GM23338 (cell line): ENCODE results near the gene CDH18. TPM values are rescaled to one million over a fixed set of nuclear protein-coding genes. Genes with fewer than 3 reads are reported as not detected.

ENCODE experiments used
- ATAC-seq: fragments of 200-7000 bp; cut with Tn5 transposase; 3 replicates; pipeline ENCODE4 v1.9.1; 2020
- DNase-seq: peaks from one replicate; pipeline ENCODE4 v3.0.0-alpha.2; 2015; ENCODE audit warnings: low spot score
- H2AFZ ChIP-seq: fragments of 200-600 bp; sonication (generic); 2 replicates; pipeline ENCODE4 v1.8.0; 2016; ENCODE audit warnings: antibody characterized with exemption, mild to moderate bottlenecking, moderate library complexity
- H3F3A ChIP-seq: fragments of 200-600 bp; sonication (generic); replicated peaks from 2 replicates; pipeline ENCODE4 v1.8.0; 2017; ENCODE audit warnings: antibody characterized with exemption, mixed run types, low read depth
- H3K27ac ChIP-seq: fragments of 200-600 bp; sonication (generic); 2 replicates; pipeline ENCODE4 v1.6.1; 2016; ENCODE audit warnings: low read depth
- H3K27me3 ChIP-seq: fragments of 200-600 bp; sonication (generic); 2 replicates; pipeline ENCODE4 v1.8.0; 2016; ENCODE audit warnings: mild to moderate bottlenecking, mixed run types, moderate library complexity; ENCODE audit not compliant: insufficient read depth
- H3K36me3 ChIP-seq: fragments of 200-600 bp; sonication (generic); 2 replicates; pipeline ENCODE4 v1.8.0; 2016; ENCODE audit warnings: mild to moderate bottlenecking; ENCODE audit not compliant: insufficient read depth
- H3K4me1 ChIP-seq: fragments of 200-600 bp; sonication (generic); 2 replicates; pipeline ENCODE4 v1.8.0; 2016; ENCODE audit warnings: mild to moderate bottlenecking, moderate library complexity; ENCODE audit not compliant: insufficient read depth
- H3K4me2 ChIP-seq: fragments of 200-600 bp; sonication (generic); 2 replicates; pipeline ENCODE4 v1.7.1; 2017; ENCODE audit warnings: mixed run types
- H3K4me3 ChIP-seq: fragments of 200-600 bp; sonication (generic); 2 replicates; pipeline ENCODE4 v1.6.1; 2016; ENCODE audit warnings: mixed run types
- H3K79me2 ChIP-seq: fragments of 200-600 bp; sonication (generic); replicated peaks from 2 replicates; pipeline ENCODE4 v1.8.0; 2017; ENCODE audit warnings: mild to moderate bottlenecking; ENCODE audit not compliant: insufficient read depth
- H3K9me2 ChIP-seq: fragments of 200-600 bp; sonication (generic); 2 replicates; pipeline ENCODE4 v1.8.0; 2017; ENCODE audit not compliant: insufficient read depth
- H4K20me1 ChIP-seq: fragments of 200-600 bp; sonication (generic); replicated peaks from 2 replicates; pipeline ENCODE4 v1.8.0; 2017; ENCODE audit warnings: mild to moderate bottlenecking; ENCODE audit not compliant: insufficient read depth
- H3K27ac Mint-ChIP-seq: 2 replicates; pipeline ENCODE4 v1.8.0; 2020; ENCODE audit warnings: inconsistent platforms, mild to moderate bottlenecking, moderate library complexity, mixed read lengths
- H3K27me3 Mint-ChIP-seq: 3 replicates; pipeline ENCODE4 v1.8.0; 2022; ENCODE audit warnings: low read depth, mild to moderate bottlenecking, moderate library complexity, mixed read lengths, inconsistent platforms; ENCODE audit not compliant: insufficient read depth, poor library complexity
- H3K36me3 Mint-ChIP-seq: 3 replicates; pipeline ENCODE4 v1.8.0; 2021; ENCODE audit warnings: low read depth, mild to moderate bottlenecking, inconsistent platforms, moderate library complexity, mixed read lengths
- H3K4me1 Mint-ChIP-seq: 3 replicates; pipeline ENCODE4 v1.8.0; 2020; ENCODE audit warnings: mild to moderate bottlenecking, inconsistent platforms, mixed read lengths
- H3K4me3 Mint-ChIP-seq: 3 replicates; pipeline ENCODE4 v1.8.0; 2021; ENCODE audit warnings: moderate library complexity, mild to moderate bottlenecking, inconsistent platforms, mixed read lengths
- H3K9me3 Mint-ChIP-seq: 3 replicates; pipeline ENCODE4 v1.8.0; 2020; ENCODE audit warnings: moderate library complexity, mild to moderate bottlenecking, inconsistent platforms, mixed read lengths
- CREB1 ChIP-seq: fragments of 250-450 bp; sonication (Bioruptor Pico); IDR thresholded peaks from 2 replicates; pipeline ENCODE4 v1.5.0; 2020; ENCODE audit warnings: low read depth, mild to moderate bottlenecking, moderate library complexity
- CTCF ChIP-seq, 2 experiments: fragments of 200-600 bp in 1 of 2; sonication (generic) in 1 of 2; conservative IDR thresholded peaks; 2 replicates each; pipeline versions ENCODE4 v1.5.1 to v1.6.1; 2016 to 2017; ENCODE audit warnings: antibody characterized with exemption in 2 of 2, low read depth in 2 of 2, mild to moderate bottlenecking in 2 of 2, moderate library complexity in 1 of 2
- JUNB ChIP-seq: IDR thresholded peaks from one replicate; pipeline ENCODE4 v1.6.1; 2016; ENCODE audit warnings: antibody characterized with exemption; ENCODE audit not compliant: unreplicated experiment
- NANOG ChIP-seq: IDR thresholded peaks from 2 replicates; pipeline ENCODE4 v1.6.1; 2016; ENCODE audit warnings: antibody characterized with exemption, borderline replicate concordance
- POLR2AphosphoS5 ChIP-seq: IDR thresholded peaks from 2 replicates; pipeline ENCODE4 v1.6.1; 2016; ENCODE audit warnings: antibody characterized with exemption, low read depth
- REST ChIP-seq: IDR thresholded peaks from one replicate; pipeline ENCODE4 v1.6.1; 2018; ENCODE audit warnings: antibody characterized with exemption; ENCODE audit not compliant: unreplicated experiment
- ZNF462 ChIP-seq: fragments of 250-450 bp; sonication (Bioruptor Pico); IDR thresholded peaks from 2 replicates; pipeline ENCODE4 v1.5.0; 2020; ENCODE audit warnings: mild to moderate bottlenecking, moderate library complexity
- polyA plus RNA-seq: library from polyadenylated mRNA; unstranded; fragments of >200 nt; fragmentation: Nextera tagmentation; extraction: Ambion mirVana; gene quantifications from 2 replicates; pipeline ENCODE4 v1.2.1, GENCODE V29; 2016
- total RNA-seq: library from RNA; depleted of rRNA; stranded (reverse); fragments of >200 nt; shearing (Covaris generic); gene quantifications from 2 replicates; pipeline ENCODE4 v1.2.3, GENCODE V29; 2014

The CDH18 gene
- total and polyA plus RNA-seq, 2 experiments from 2014 or later: 1.3 TPM; not detected in 1

- H3K27ac Mint-ChIP-seq: no peak overlapping the region
Measured at GRCh38 chr5:19676895-19677294, 311.1 kb downstream of the CDH18 start.

GRCh38 chr5:19660679-19661078, 327.3 kb downstream of the CDH18 start:
- H3K27me3 ChIP-seq: no peaks in the 10 kb centered on the region
- H3K36me3 ChIP-seq: no peaks in the 10 kb centered on the region
- no peak for DNase-seq
- H3K4me3 Mint-ChIP-seq: no peak overlapping the region
- no peaks in the 10 kb centered on the region for H3K9me2 ChIP-seq
- H3K27me3 Mint-ChIP-seq: no peaks in the 10 kb centered on the region
- no peak overlapping the region for H3K4me2 ChIP-seq
- 0 out of 2 replicates have a peak, but pooled peaks cover 5% of the 10 kb centered on the region for H3K4me1 ChIP-seq
- no peak overlapping the region for H3K27ac Mint-ChIP-seq
- H3F3A ChIP-seq: no peaks in the 10 kb centered on the region
- no peak overlapping the region for H2AFZ ChIP-seq
- no peak for ATAC-seq
- no peaks in the 10 kb centered on the region for H4K20me1 ChIP-seq
- no peaks in the 10 kb centered on the region for H3K79me2 ChIP-seq
- H3K36me3 Mint-ChIP-seq: no peaks in the 10 kb centered on the region
- no peaks in the 10 kb centered on the region; the same call in 2 of the 3 replicates for H3K9me3 Mint-ChIP-seq
- no peak overlapping the region for H3K4me3 ChIP-seq
- H3K27ac ChIP-seq: no peak overlapping the region
- H3K4me1 Mint-ChIP-seq: peaks cover 6% of the 10 kb centered on the region; the same call in 2 of the 3 replicates
- TF ChIP-seq JUNB (no peak), NANOG (no peak), ZNF462 (no peak), CTCF (conservative IDR thresholded peaks at IDR 0.05; ENCODE audit: low read depth in 2 of 2) (no peak), POLR2AphosphoS5 (no peak)

More at GRCh38 chr5:19676895-19677294, 311.1 kb downstream of the CDH18 start:
- H4K20me1 ChIP-seq: no peaks in the 10 kb centered on the region
- H2AFZ ChIP-seq: no peak overlapping the region
- no peak for TF ChIP-seq REST
- TF ChIP-seq NANOG: no peak
- no peak for TF ChIP-seq CREB1 (CRISPR knock-in tag)
- Mint-ChIP-seq H3K27me3 (peaks cover 2% of the 10 kb centered on the region), H3K4me3 (no peak overlapping the region), H3K36me3 (peaks cover 24% of the 10 kb centered on the region), H3K4me1 (no peaks in the 10 kb centered on the region), H3K9me3 (peaks cover 24% of the 10 kb centered on the region)
- H3K79me2 ChIP-seq: no peaks in the 10 kb centered on the region
- H3K4me3 ChIP-seq: no peak overlapping the region
- H3K36me3 ChIP-seq: peaks cover 4% of the 10 kb centered on the region; the same call in 1 of the 2 replicates
- ATAC-seq (no peak), DNase-seq (no peak)
- H3F3A ChIP-seq: no peaks in the 10 kb centered on the region
- no peak overlapping the region for H3K4me2 ChIP-seq
- no peaks in the 10 kb centered on the region for H3K4me1 ChIP-seq
- H3K27ac ChIP-seq: no peak overlapping the region
- H3K27me3 ChIP-seq: no peaks in the 10 kb centered on the region
- 0 out of 2 replicates have a peak, but pooled peaks cover 3% of the 10 kb centered on the region for H3K9me2 ChIP-seq
